ENCODE measurements around the gene GATA2.

The GATA2 gene

GRCh38 chr3:128491691-128491940, 1.4 kb downstream of the GATA2 start:
- peak overlapping the region; percentile 43 for H3K4me3 ChIP-seq
- H3K27ac ChIP-seq: no peak overlapping the region
- DNase-seq (ENCODE audit: low spot score): peak; percentile 62
- no peak for TF ChIP-seq CTCF (IDR thresholded peaks at IDR 0.05)

DNA sequence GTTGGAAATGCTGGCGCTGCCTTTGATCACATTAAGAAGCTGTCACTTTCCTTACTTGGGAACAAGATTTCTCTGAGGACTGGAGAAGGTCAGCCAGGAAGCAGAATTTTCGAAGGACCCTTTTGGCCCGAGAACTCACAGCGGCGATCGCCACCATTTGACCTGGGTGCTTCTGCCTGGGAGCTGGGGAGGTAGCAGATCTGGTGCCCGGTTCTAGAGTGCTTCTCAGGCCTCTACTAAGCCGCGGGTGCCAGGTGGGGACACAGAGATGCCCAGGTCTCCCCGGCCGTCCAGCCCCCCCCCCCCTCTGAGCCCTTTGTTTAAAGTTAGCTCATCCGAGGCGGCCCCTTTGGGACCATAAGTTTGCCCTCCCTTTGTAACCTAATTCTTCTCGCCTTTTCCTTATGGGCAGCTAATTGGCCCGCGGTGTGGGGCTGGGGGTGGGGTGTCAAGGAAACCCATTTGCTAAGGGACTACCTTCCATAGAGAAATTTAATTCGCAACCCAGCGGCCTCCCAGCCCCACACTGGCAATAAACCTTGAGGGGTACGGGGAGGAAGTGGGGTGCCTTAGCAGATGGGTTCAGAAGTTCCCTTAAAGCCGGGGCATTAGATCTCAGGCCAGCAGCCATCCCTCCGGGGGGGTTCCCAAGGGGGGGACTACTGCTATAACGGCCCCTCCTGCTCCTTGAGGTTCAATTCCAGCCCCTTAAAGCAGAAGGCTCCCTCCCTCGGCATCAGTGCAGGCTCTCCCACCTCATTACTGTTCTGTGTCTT, 1.9 kb downstream of the GATA2 start:
- peak; percentile 65 for DNase-seq (ENCODE audit: low spot score)
- no peak for TF ChIP-seq CTCF (IDR thresholded peaks at IDR 0.05)
- Histone ChIP-seq H3K4me3 (peak overlapping the region; percentile 86), H3K27ac (no peak overlapping the region)

DNA sequence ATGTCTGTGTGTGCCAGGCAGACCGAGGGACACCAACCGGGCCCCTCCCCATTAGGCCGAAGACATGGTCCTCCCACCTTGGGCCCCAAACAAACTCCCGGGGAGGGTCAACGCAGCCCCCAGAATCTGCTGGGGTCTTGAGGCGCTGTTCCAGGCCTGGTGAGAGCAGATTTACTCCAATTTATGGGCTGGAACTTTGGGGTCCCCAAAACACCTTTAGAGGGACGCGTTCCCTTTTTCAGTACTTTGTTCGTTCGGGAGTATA, 2.4 kb downstream of the GATA2 start:
- H3K4me3 ChIP-seq: peak overlapping the region; percentile 86
- H3K27ac ChIP-seq: peak overlapping the region in 1 of 2 donors; percentile 79
- DNase-seq (ENCODE audit: low spot score): no peak
- TF ChIP-seq CTCF (IDR thresholded peaks at IDR 0.05): no peak

- Histone ChIP-seq H3K4me3 (peak overlapping the region; percentile 86), H3K27ac (peak overlapping the region; percentile 68 to 79)
- no peak for TF ChIP-seq CTCF (IDR thresholded peaks at IDR 0.05)
- DNase-seq (ENCODE audit: low spot score): no peak
Measured at GRCh38 chr3:128489927-128490649, 2.9 kb downstream of the GATA2 start.

- Histone ChIP-seq H3K4me3 (peak overlapping the region; percentile 86), H3K27ac (peak overlapping the region; percentile 68 to 79)
- no peak for DNase-seq (ENCODE audit: low spot score)
- TF ChIP-seq CTCF (IDR thresholded peaks at IDR 0.05): no peak
Measured at GRCh38 chr3:128489674-128489926, 3.4 kb downstream of the GATA2 start.

GRCh38 chr3:128488991-128489673, 3.9 kb downstream of the GATA2 start:
- Histone ChIP-seq H3K27ac (peak overlapping the region; percentile 68 to 79), H3K4me3 (peak overlapping the region; percentile 86)
- no peak for DNase-seq (ENCODE audit: low spot score)
- TF ChIP-seq CTCF (IDR thresholded peaks at IDR 0.05): no peak

GRCh38 chr3:128488636-128488990, 4.4 kb downstream of the GATA2 start:
- peak overlapping the region; percentile 86 for H3K4me3 ChIP-seq
- peak overlapping the region; percentile 68 to 79 for H3K27ac ChIP-seq
- no peak for DNase-seq (ENCODE audit: low spot score)
- TF ChIP-seq CTCF (IDR thresholded peaks at IDR 0.05): no peak

Data from coronary artery (tissue), 2 donors.